Endothelial cell of umbilical vein (primary cell): ENCODE results near the gene SYT7. TPM values are rescaled to one million over a fixed set of nuclear protein-coding genes. Genes with fewer than 3 reads are reported as not detected.

Experiments
- BruUV-seq: library from RNA; stranded (reverse); fragments of 400-500 nt; replicated peaks from 2 replicates; lab custom pipeline; 2021; lab: Mats Ljungman, UMichigan
- CTCF ChIA-PET: fragments of 300-600, 350-600 bp; sonication (Branson Sonifier 250); formaldehyde crosslinking; loops from one replicate; lab custom pipeline; 2021; ENCODE audit warnings: antibody characterized with exemption, inconsistent platforms; lab: Charles Lee
- POLR2A ChIA-PET: fragments of 300-600, 350-600 bp; sonication (Branson Sonifier 250); formaldehyde crosslinking; loops from one replicate; lab custom pipeline; 2021; ENCODE audit warnings: antibody characterized with exemption, inconsistent platforms; lab: Charles Lee
- DNase-seq: peaks from one replicate; pipeline ENCODE4 v3.0.0-alpha.2; 2011; ENCODE audit warnings: low read depth, low spot score
- FAIRE-seq: peaks from 2 replicates; lab custom pipeline; 2011; peaks lifted over from hg19 to GRCh38; lab: Jason Lieb, UNC
- H2AFZ ChIP-seq: 2 replicates; pipeline ENCODE4 v1.6.0; 2012; ENCODE audit warnings: low read depth, low read length, control low read depth, inconsistent platforms
- H3K27ac ChIP-seq: 2 replicates; pipeline ENCODE4 v1.5.1; 2011; ENCODE audit warnings: low read depth, mild to moderate bottlenecking, control low read depth, low read length, moderate library complexity; ENCODE audit not compliant: insufficient read depth
- H3K27me3 ChIP-seq, 2 experiments: 2 replicates each; pipeline versions ENCODE4 v1.6.0 to v1.6.1; 2011; ENCODE audit warnings: low read length in 2 of 2, mixed read lengths in 1 of 2; ENCODE audit not compliant: control insufficient read depth in 2 of 2, insufficient read depth in 2 of 2
- H3K36me3 ChIP-seq, 2 experiments: 2 replicates in 1 of 2; 3 replicates in 1 of 2; pipeline ENCODE4 v1.5.1; 2011; ENCODE audit warnings: low read length in 2 of 2, mild to moderate bottlenecking in 1 of 2, moderate library complexity in 1 of 2; ENCODE audit not compliant: control insufficient read depth in 2 of 2, insufficient read depth in 2 of 2; ENCODE audit errors: extremely low read depth in 1 of 2
- H3K4me1 ChIP-seq: 3 replicates; pipeline ENCODE4 v1.5.1; 2011; ENCODE audit warnings: mild to moderate bottlenecking, low read length; ENCODE audit not compliant: control insufficient read depth, insufficient read depth; ENCODE audit errors: extremely low read depth
- H3K4me2 ChIP-seq: 2 replicates; pipeline ENCODE4 v1.6.1; 2011; ENCODE audit warnings: low read length, control low read depth, mixed read lengths; ENCODE audit not compliant: insufficient read depth
- H3K4me3 ChIP-seq, 3 experiments: fragments of 200-600 bp in 1 of 3; sonication (generic), shearing (Covaris generic) in 1 of 3; replicated peaks in 1 of 3; 2 replicates each; pipeline ENCODE4 v1.5.1; 2011 to 2016; ENCODE audit warnings: control low read depth in 3 of 3, low read length in 3 of 3, mild to moderate bottlenecking in 2 of 3, inconsistent platforms in 1 of 3, low read depth in 1 of 3, moderate library complexity in 1 of 3; ENCODE audit not compliant: insufficient read depth in 1 of 3
- H3K79me2 ChIP-seq: 2 replicates; pipeline ENCODE4 v1.6.0; 2012; ENCODE audit warnings: low read length, inconsistent platforms; ENCODE audit not compliant: control insufficient read depth, insufficient read depth
- H3K9ac ChIP-seq: replicated peaks from 2 replicates; pipeline ENCODE3; 2011; ENCODE audit warnings: low read length, control low read depth; ENCODE audit not compliant: insufficient read depth; ENCODE audit errors: extremely low read depth
- H3K9me1 ChIP-seq: replicated peaks from 3 replicates; pipeline ENCODE4 v1.6.0; 2011; ENCODE audit warnings: mild to moderate bottlenecking, low read length; ENCODE audit not compliant: control insufficient read depth, insufficient read depth; ENCODE audit errors: extremely low read depth
- H3K9me3 ChIP-seq: replicated peaks from 2 replicates; pipeline ENCODE4 v1.5.1; 2012; ENCODE audit warnings: low read length, inconsistent platforms; ENCODE audit not compliant: control insufficient read depth, insufficient read depth
- H4K20me1 ChIP-seq: replicated peaks from 2 replicates; pipeline ENCODE3; 2011; ENCODE audit warnings: mild to moderate bottlenecking, low read length; ENCODE audit not compliant: control insufficient read depth, insufficient read depth; ENCODE audit errors: extremely low read depth
- EZH2 ChIP-seq: IDR thresholded peaks from 2 replicates; pipeline ENCODE4 v1.6.1; 2012; ENCODE audit warnings: borderline replicate concordance, low read depth, mild to moderate bottlenecking, moderate library complexity, low read length, inconsistent platforms; ENCODE audit not compliant: severe bottlenecking
- FOS ChIP-seq: IDR thresholded peaks from 2 replicates; pipeline ENCODE4 v1.6.1; 2011; ENCODE audit warnings: mild to moderate bottlenecking, low read length, moderate library complexity, borderline replicate concordance; ENCODE audit not compliant: insufficient read depth
- GATA2 ChIP-seq: IDR thresholded peaks from 2 replicates; pipeline ENCODE4 v1.7.0; 2011; ENCODE audit warnings: low read depth, mild to moderate bottlenecking, moderate library complexity, mixed read lengths, low read length; ENCODE audit not compliant: insufficient read length, insufficient read depth
- JUN ChIP-seq: IDR thresholded peaks from 2 replicates; pipeline ENCODE4 v1.6.1; 2011; ENCODE audit warnings: borderline replicate concordance, low read depth; ENCODE audit not compliant: insufficient read length, insufficient read depth
- MYC ChIP-seq: IDR thresholded peaks from one replicate; pipeline ENCODE4 v1.6.1; 2011; ENCODE audit warnings: mild to moderate bottlenecking, low read depth, low read length
- POLR2A ChIP-seq: IDR thresholded peaks from 2 replicates; pipeline ENCODE4 v1.6.1; 2012; ENCODE audit warnings: low read depth, mild to moderate bottlenecking, control low read depth, low read length
- POLR2AphosphoS5 ChIP-seq: IDR thresholded peaks from 2 replicates; pipeline ENCODE4 v1.6.1; 2012; ENCODE audit warnings: low read depth, mild to moderate bottlenecking, control low read depth, low read length, moderate library complexity; ENCODE audit not compliant: insufficient read depth
- dilution Hi-C: fragments of 300-500 bp; cut with MboI; formaldehyde crosslinking; loops from one replicate; pipeline ENCODE4 v1.15.0; 2019; ENCODE audit warnings: low sequenced_read_pairs; ENCODE audit not compliant: extremely low pct_ligation_motif_present
- intact Hi-C: fragments of 100-400 bp; cut with micrococcal nuclease; formaldehyde crosslinking; loops from one replicate; pipeline ENCODE4 v1.10.0; 2022
- polyA plus RNA-seq, 4 experiments: library from polyadenylated mRNA; depleted of rRNA in 3 of 4; stranded (reverse) in 3 of 4; unstranded in 1 of 4; fragments of >200 nt; gene quantifications; 2 replicates each; pipeline versions ENCODE4 v1.2.1 to v1.2.3, GENCODE V29; 2011 to 2012; ENCODE audit warnings: missing spikeins in 1 of 4
- total RNA-seq: library from RNA; stranded (reverse); gene quantifications from 2 replicates; pipeline ENCODE4 v1.2.3, GENCODE V29; 2021
- TF ChIP-seq, protein P1 (sequence below): IDR thresholded peaks from 2 replicates; pipeline ENCODE4 v1.6.1; 2011; ENCODE audit not compliant: insufficient read depth, insufficient read length
- TF ChIP-seq, protein P2 (sequence below), 2 donors: IDR thresholded peaks; 1 replicate in 1 of 2; 2 replicates in 1 of 2; pipeline ENCODE4 v1.5.1; 2011; ENCODE audit warnings: low read length in 2 of 2, mild to moderate bottlenecking in 2 of 2, moderate library complexity in 2 of 2, control low read depth in 1 of 2, inconsistent platforms in 1 of 2, low read depth in 1 of 2; ENCODE audit not compliant: insufficient read depth in 1 of 2; ENCODE audit errors: extremely low read depth in 1 of 2

The SYT7 gene
- total and polyA plus RNA-seq, 2 donors (not counting 3 experiments of a cell fraction or from before 2014, with no cell fraction given): 0.08 to 0.55 TPM

DNA sequence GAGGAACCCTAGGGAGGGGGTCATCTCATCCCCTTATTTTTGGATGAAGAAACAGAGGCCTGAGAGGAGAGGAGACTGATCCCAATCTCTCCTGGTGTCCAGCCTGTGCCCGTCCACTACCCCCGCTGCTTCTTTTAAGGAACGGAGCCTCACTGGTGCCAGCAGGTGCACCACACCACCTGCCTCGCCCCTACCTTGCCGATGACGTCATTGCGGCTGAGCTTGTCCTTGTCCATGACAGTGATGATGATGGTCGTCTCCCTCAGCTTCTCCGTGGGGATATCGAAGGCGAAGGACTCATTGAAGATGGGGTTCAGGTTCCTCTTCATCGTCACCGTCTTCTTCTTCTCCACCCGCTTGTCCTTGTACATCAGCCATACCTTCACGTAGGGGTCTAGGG lies 58.0 kb downstream of the SYT7 start:
- H3K9ac ChIP-seq: no peak overlapping the region
- H3K9me3 ChIP-seq: no peaks in the 10 kb centered on the region
- H3K9me1 ChIP-seq: no peaks in the 10 kb centered on the region
- H3K79me2 ChIP-seq: no peaks in the 10 kb centered on the region
- H3K4me1 ChIP-seq: no peaks in the 10 kb centered on the region
- intact Hi-C loops (no loop called here), dilution Hi-C loops (no loop called here)
- H3K27ac ChIP-seq: no peak overlapping the region
- DNase-seq (no peak), FAIRE-seq (no peak)
- no peaks in the 10 kb centered on the region for H4K20me1 ChIP-seq
- ChIA-PET POLR2A (no interaction called here), CTCF (no interaction called here)
- H3K4me2 ChIP-seq: no peak overlapping the region
- no peaks in the 10 kb centered on the region for H3K27me3 ChIP-seq
- TF ChIP-seq EZH2 (no peak), JUN (no peak), POLR2AphosphoS5 (no peak), FOS (no peak), POLR2A (no peak), GATA2 (no peak), MYC (no peak)
- TF ChIP-seq, protein P1, sequence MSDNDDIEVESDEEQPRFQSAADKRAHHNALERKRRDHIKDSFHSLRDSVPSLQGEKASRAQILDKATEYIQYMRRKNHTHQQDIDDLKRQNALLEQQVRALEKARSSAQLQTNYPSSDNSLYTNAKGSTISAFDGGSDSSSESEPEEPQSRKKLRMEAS: no peak
- TF ChIP-seq, protein P2, sequence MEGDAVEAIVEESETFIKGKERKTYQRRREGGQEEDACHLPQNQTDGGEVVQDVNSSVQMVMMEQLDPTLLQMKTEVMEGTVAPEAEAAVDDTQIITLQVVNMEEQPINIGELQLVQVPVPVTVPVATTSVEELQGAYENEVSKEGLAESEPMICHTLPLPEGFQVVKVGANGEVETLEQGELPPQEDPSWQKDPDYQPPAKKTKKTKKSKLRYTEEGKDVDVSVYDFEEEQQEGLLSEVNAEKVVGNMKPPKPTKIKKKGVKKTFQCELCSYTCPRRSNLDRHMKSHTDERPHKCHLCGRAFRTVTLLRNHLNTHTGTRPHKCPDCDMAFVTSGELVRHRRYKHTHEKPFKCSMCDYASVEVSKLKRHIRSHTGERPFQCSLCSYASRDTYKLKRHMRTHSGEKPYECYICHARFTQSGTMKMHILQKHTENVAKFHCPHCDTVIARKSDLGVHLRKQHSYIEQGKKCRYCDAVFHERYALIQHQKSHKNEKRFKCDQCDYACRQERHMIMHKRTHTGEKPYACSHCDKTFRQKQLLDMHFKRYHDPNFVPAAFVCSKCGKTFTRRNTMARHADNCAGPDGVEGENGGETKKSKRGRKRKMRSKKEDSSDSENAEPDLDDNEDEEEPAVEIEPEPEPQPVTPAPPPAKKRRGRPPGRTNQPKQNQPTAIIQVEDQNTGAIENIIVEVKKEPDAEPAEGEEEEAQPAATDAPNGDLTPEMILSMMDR (IDR thresholded peaks at IDR 0.05; ENCODE audit: extremely low read depth in 1 of 2, insufficient read depth in 1 of 2, low read depth in 1 of 2, low read length in 2 of 2): no peak
- H2AFZ ChIP-seq: no peak overlapping the region
- no peak overlapping the region for H3K4me3 ChIP-seq
- BruUV-seq: no TSS peak
- no peaks in the 10 kb centered on the region for H3K36me3 ChIP-seq
